ENCODE results near the gene CCDC97. TPM values are rescaled to one million over a fixed set of nuclear protein-coding genes. Genes with fewer than 3 reads are reported as not detected.

Gene CCDC97
- total and polyA plus RNA-seq, 2 of the 8 experiments (the other 6 are each of a cell fraction or from before 2014, with no cell fraction given): 19.8 to 27.1 TPM

DNA sequence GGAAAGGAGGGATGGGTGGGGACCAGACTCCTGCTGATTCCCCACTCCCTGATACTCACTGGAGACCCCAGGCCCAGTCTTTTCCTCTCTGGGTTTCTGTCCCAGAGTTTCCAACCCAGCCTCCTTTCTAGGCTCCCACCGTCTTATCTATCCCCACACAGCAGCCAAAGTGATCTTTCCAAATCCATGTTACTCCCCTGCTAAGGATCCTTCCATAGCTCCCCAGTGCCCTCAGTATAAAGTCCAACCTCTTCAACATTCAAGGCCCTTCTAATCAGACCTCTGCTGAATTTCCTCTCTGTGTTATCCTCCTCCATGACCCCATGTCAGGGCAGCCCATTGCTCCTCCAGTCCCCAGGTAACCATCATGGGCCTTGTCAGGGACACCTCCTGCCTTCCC, 45.1 kb downstream of the CCDC97 start:
- no peak overlapping the region for H2AK5ac ChIP-seq (ENCODE audit: low read depth, low read length)
- no peaks in the 10 kb centered on the region; the same call in 1 of the 2 replicates for H3K79me1 ChIP-seq (ENCODE audit: low read depth, low read length)
- peaks cover 27% of the 10 kb centered on the region for H3K23me2 ChIP-seq (ENCODE audit: low read depth, low read length)
- TF ChIP-seq SP1 (IDR thresholded peaks at IDR 0.05; ENCODE audit: low read depth, low read length) (no peak), CHD2 (IDR thresholded peaks at IDR 0.05; ENCODE audit: low read length) (no peak), BRCA1 (IDR thresholded peaks at IDR 0.05; ENCODE audit: low read depth, low read length) (no peak), ZNF274 (IDR thresholded peaks at IDR 0.05; ENCODE audit: borderline replicate concordance, extremely low read depth, low read length) (no peak), SP4 (IDR thresholded peaks at IDR 0.05; ENCODE audit: low read length) (no peak), HDAC6 (IDR thresholded peaks at IDR 0.05; ENCODE audit: low read depth, low read length) (no peak), RXRA (IDR thresholded peaks at IDR 0.05; ENCODE audit: insufficient read depth, low read depth, low read length) (no peak), RBBP5 (IDR thresholded peaks at IDR 0.05; ENCODE audit: borderline replicate concordance, low read depth, low read length) (no peak), JUND (IDR thresholded peaks at IDR 0.05; ENCODE audit: low read length) (no peak), KDM5A (IDR thresholded peaks at IDR 0.05; ENCODE audit: low read length) (no peak)
- TF ChIP-seq, protein P1, sequence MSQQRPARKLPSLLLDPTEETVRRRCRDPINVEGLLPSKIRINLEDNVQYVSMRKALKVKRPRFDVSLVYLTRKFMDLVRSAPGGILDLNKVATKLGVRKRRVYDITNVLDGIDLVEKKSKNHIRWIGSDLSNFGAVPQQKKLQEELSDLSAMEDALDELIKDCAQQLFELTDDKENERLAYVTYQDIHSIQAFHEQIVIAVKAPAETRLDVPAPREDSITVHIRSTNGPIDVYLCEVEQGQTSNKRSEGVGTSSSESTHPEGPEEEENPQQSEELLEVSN (IDR thresholded peaks at IDR 0.05): no peak
- TF ChIP-seq, protein P2, sequence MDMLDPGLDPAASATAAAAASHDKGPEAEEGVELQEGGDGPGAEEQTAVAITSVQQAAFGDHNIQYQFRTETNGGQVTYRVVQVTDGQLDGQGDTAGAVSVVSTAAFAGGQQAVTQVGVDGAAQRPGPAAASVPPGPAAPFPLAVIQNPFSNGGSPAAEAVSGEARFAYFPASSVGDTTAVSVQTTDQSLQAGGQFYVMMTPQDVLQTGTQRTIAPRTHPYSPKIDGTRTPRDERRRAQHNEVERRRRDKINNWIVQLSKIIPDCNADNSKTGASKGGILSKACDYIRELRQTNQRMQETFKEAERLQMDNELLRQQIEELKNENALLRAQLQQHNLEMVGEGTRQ (IDR thresholded peaks at IDR 0.05; ENCODE audit: low read length): no peak
- no peak overlapping the region for H2AFZ ChIP-seq (ENCODE audit: low read length)
- peaks cover 0 to 7% of the 10 kb centered on the region in 2 experiments for H4K20me1 ChIP-seq (replicated peaks in 1 of 2; ENCODE audit: control insufficient read depth in 1 of 2, insufficient read depth in 2 of 2, low read length in 2 of 2)
- no peak overlapping the region for H4K5ac ChIP-seq (ENCODE audit: insufficient read length, low read depth, low read length)
- no peak for FAIRE-seq
- H4K8ac ChIP-seq (ENCODE audit: extremely low read depth, insufficient read depth, low read length): no peak overlapping the region
- no peak overlapping the region for H2BK120ac ChIP-seq (replicated peaks; ENCODE audit: low read depth, low read length)
- H3K23ac ChIP-seq (ENCODE audit: insufficient read length): no peak overlapping the region
- POLR2A ChIA-PET (ENCODE audit: partially characterized antibody): interaction anchor here (0.9 to 5.4 kb wide), 2 partner anchors 9 to 45 kb away, joined by 3 to 29 read pairs; partner anchors contain the start of genes B9D2 and CCDC97
- H2BK5ac ChIP-seq (ENCODE audit: low read depth, low read length): no peak overlapping the region
- no peak overlapping the region for H2BK20ac ChIP-seq (ENCODE audit: low read length)
- H3K18ac ChIP-seq (ENCODE audit: extremely low read depth, low read length): no peak overlapping the region
- peaks cover 0 to 14% (median 4%) of the 10 kb centered on the region in 4 experiments; a peak in 5 of 7 replicates for H3K4me1 ChIP-seq (replicated peaks in 1 of 4; ENCODE audit: control insufficient read depth in 3 of 4, insufficient read depth in 4 of 4, low read length in 3 of 4)
- no peaks in the 10 kb centered on the region for H3K79me2 ChIP-seq (ENCODE audit: control insufficient read depth in 1 of 2, insufficient read depth in 2 of 2, low read length in 2 of 2)
- CTCF ChIA-PET (ENCODE audit: partially characterized antibody): interaction anchor here (0.5 to 8.0 kb wide), 10 partner anchors 9 to 136 kb away, joined by 3 to 37 read pairs (median 4); partner anchors contain the start of gene B9D2
- H3K14ac ChIP-seq (ENCODE audit: insufficient read length): no peak overlapping the region
- DNase-seq (ENCODE audit: low read depth in 1 of 2, low spot score in 2 of 2): no peak
- 86% methylated on average over 1 of the region's 1 CpG; no CpG with 5 or more reads in 1 of the 2 experiments for WGBS, 2 experiments (ENCODE audit: extremely low coverage in 1 of 2, insufficient coverage in 1 of 2, insufficient read length in 1 of 2, insufficient replicate concordance in 2 of 2, low coverage in 1 of 2, low lambda C conversion rate in 2 of 2, missing lambda C conversion rate in 1 of 2)
- H3K56ac ChIP-seq (replicated peaks; ENCODE audit: insufficient read length, low read depth, low read length): no peak overlapping the region
- no peak overlapping the region for H4K91ac ChIP-seq (replicated peaks; ENCODE audit: insufficient read length, low read length)
- H3K9me3 ChIP-seq (ENCODE audit: insufficient read depth in 2 of 2, low read depth in 1 of 2, low read length in 1 of 2): no peaks in the 10 kb centered on the region
- H3K27ac ChIP-seq (ENCODE audit: low read depth, low read length): no peak overlapping the region
- H3K4me2 ChIP-seq (ENCODE audit: insufficient read depth in 1 of 2, low read depth in 2 of 2, low read length in 2 of 2): no peak overlapping the region; a peak in 1 of 4 replicates
- no peak overlapping the region for H2BK15ac ChIP-seq (ENCODE audit: low read length)
- no peak overlapping the region for H3K9ac ChIP-seq (replicated peaks in 1 of 4; ENCODE audit: extremely low read depth in 1 of 4, low read depth in 3 of 4, low read length in 3 of 4)
- no peak overlapping the region for H2BK12ac ChIP-seq (ENCODE audit: low read depth, low read length)
- no peak overlapping the region for H3K4me3 ChIP-seq (ENCODE audit: extremely low read depth in 1 of 4, insufficient read depth in 2 of 4, low read depth in 3 of 4, low read length in 4 of 4)
- H3K36me3 ChIP-seq (ENCODE audit: control insufficient read depth in 2 of 4, insufficient read depth in 4 of 4, low read length in 3 of 4): no peaks in the 10 kb centered on the region
- H3K27me3 ChIP-seq (replicated peaks in 1 of 4; ENCODE audit: control insufficient read depth in 3 of 4, extremely low read depth in 1 of 4, insufficient read depth in 3 of 4, low read length in 3 of 4): peaks cover 10 to 33% (median 27%) of the 10 kb centered on the region in 4 experiments
- H3K4ac ChIP-seq (replicated peaks; ENCODE audit: insufficient read length, low read depth, low read length): no peak overlapping the region

All from H1 (cell line).